HepG2 (cell line): ENCODE data around the gene GLOD5. TPM values are rescaled to one million over a fixed set of nuclear protein-coding genes. Genes with fewer than 3 reads are reported as not detected.

Source experiments
- ATAC-seq: fragments of 200-7000 bp; cut with Tn5 transposase; 3 replicates; pipeline ENCODE4 v1.9.1; 2020; ENCODE audit warnings: mild to moderate bottlenecking, moderate library complexity
- BruUV-seq: library from RNA; stranded (reverse); fragments of 400-500 nt; replicated peaks from 2 replicates; lab custom pipeline; 2021; lab: Mats Ljungman, UMichigan
- CTCF ChIA-PET: fragments of 300-600 bp; formaldehyde crosslinking; extraction: SDS; loops from one replicate; lab custom pipeline; 2021; ENCODE audit warnings: low total read pairs, inconsistent platforms, low intra/inter-chr PET ratio; lab: Yijun Ruan, JAX
- POLR2A ChIA-PET: fragments of 350-600 bp; sonication (Branson Sonifier 250); formaldehyde crosslinking; loops from one replicate; lab custom pipeline; 2020; ENCODE audit warnings: antibody characterized with exemption, inconsistent platforms; lab: Yijun Ruan, JAX
- DNase-seq: peaks from one replicate; pipeline ENCODE4 v3.0.0-alpha.2; 2015; ENCODE audit warnings: low spot score
- FAIRE-seq: peaks from 3 replicates; lab custom pipeline; 2011; peaks lifted over from hg19 to GRCh38; lab: Jason Lieb, UNC
- H2AFZ ChIP-seq: one replicate; pipeline ENCODE4 v1.6.1; 2011; ENCODE audit warnings: low read length, inconsistent platforms
- H3K27ac ChIP-seq: fragments of 300-600 bp; 3 replicates; pipeline ENCODE4 v1.8.0; 2011; ENCODE audit warnings: mixed run types, mild to moderate bottlenecking, mixed read lengths, low read length, inconsistent platforms; ENCODE audit not compliant: insufficient read depth; ENCODE audit errors: extremely low read length
- H3K27me3 ChIP-seq, 2 experiments: fragments of 200-600 bp in 1 of 2; 2 replicates in 1 of 2; 3 replicates in 1 of 2; pipeline versions ENCODE4 v1.6.0 to v1.8.0; 2011; ENCODE audit warnings: low read length in 2 of 2, mild to moderate bottlenecking in 2 of 2, moderate library complexity in 2 of 2, inconsistent platforms in 1 of 2; ENCODE audit not compliant: insufficient read depth in 2 of 2, control insufficient read depth in 1 of 2
- H3K36me3 ChIP-seq, 2 experiments: fragments of 200-600 bp in 1 of 2; replicated peaks in 1 of 2; 2 replicates in 1 of 2; 3 replicates in 1 of 2; pipeline versions ENCODE4 v1.5.1 to v1.8.0; 2011; ENCODE audit warnings: low read length in 2 of 2, inconsistent platforms in 1 of 2; ENCODE audit not compliant: insufficient read depth in 2 of 2, control insufficient read depth in 1 of 2
- H3K4me1 ChIP-seq: 2 replicates; pipeline ENCODE4 v1.5.1; 2012; ENCODE audit warnings: low read length, inconsistent platforms; ENCODE audit not compliant: insufficient read depth
- H3K4me2 ChIP-seq: 2 replicates; pipeline ENCODE4 v1.6.0; 2011; ENCODE audit warnings: low read depth, low read length, inconsistent platforms
- H3K4me3 ChIP-seq, 3 experiments: fragments of 200-600 bp in 1 of 3; sonication (generic), shearing (Covaris generic) in 1 of 3; replicated peaks in 1 of 3; 2 replicates each; pipeline ENCODE4 v1.5.1; 2011 to 2016; ENCODE audit warnings: low read length in 3 of 3, inconsistent platforms in 2 of 3, low read depth in 2 of 3, mild to moderate bottlenecking in 2 of 3, control low read depth in 1 of 3, mixed read lengths in 1 of 3; ENCODE audit not compliant: insufficient read depth in 1 of 3
- H3K79me2 ChIP-seq: one replicate; pipeline ENCODE4 v1.6.1; 2011; ENCODE audit warnings: low read length, inconsistent platforms; ENCODE audit not compliant: insufficient read depth
- H3K9ac ChIP-seq: 2 replicates; pipeline ENCODE4 v1.6.0; 2011; ENCODE audit warnings: mild to moderate bottlenecking, low read depth, low read length, inconsistent platforms; ENCODE audit not compliant: insufficient read depth
- H3K9me3 ChIP-seq: 2 replicates; pipeline ENCODE4 v1.5.1; 2012; ENCODE audit warnings: mild to moderate bottlenecking, low read length
- H4K20me1 ChIP-seq: 2 replicates; pipeline ENCODE4 v1.6.0; 2011; ENCODE audit warnings: inconsistent platforms, mild to moderate bottlenecking, low read length, moderate library complexity; ENCODE audit not compliant: insufficient read depth
- FOXM1 ChIP-seq: sonication (generic); formaldehyde crosslinking; IDR thresholded peaks from 2 replicates; pipeline ENCODE4 v1.5.0; 2020; ENCODE audit warnings: missing genetic modification reagents
- HINFP ChIP-seq: sonication (generic); formaldehyde crosslinking; IDR thresholded peaks from 2 replicates; pipeline ENCODE4 v1.4.0; 2020; ENCODE audit warnings: low read depth, mild to moderate bottlenecking, missing genetic modification reagents
- HNF1A ChIP-seq, 2 experiments: sonication (generic) in 1 of 2; formaldehyde crosslinking in 1 of 2; IDR thresholded peaks; 2 replicates each; pipeline versions ENCODE4 v1.4.0 to v1.6.1; 2016 to 2020; ENCODE audit warnings: borderline replicate concordance in 1 of 2, low read depth in 1 of 2, mild to moderate bottlenecking in 1 of 2, missing genetic modification reagents in 1 of 2
- ISL2 ChIP-seq: sonication (generic); formaldehyde crosslinking; IDR thresholded peaks from 2 replicates; pipeline ENCODE4 v1.5.0; 2020; ENCODE audit warnings: missing genetic modification reagents
- KAT2B ChIP-seq: fragments of 150-350 bp; IDR thresholded peaks from 2 replicates; pipeline ENCODE4 v1.6.1; 2014; ENCODE audit warnings: low read depth, low read length, borderline replicate concordance
- KLF16 ChIP-seq, 2 experiments: sonication (generic) in 1 of 2; formaldehyde crosslinking in 1 of 2; IDR thresholded peaks; 2 replicates each; pipeline versions ENCODE4 v1.6.1 to v1.8.0; 2016 to 2023; ENCODE audit warnings: missing genetic modification reagents in 2 of 2, missing compliant biosample characterization in 1 of 2
- ZNF292 ChIP-seq: sonication (generic); formaldehyde crosslinking; IDR thresholded peaks from 2 replicates; pipeline ENCODE4 v1.8.1; 2022; ENCODE audit warnings: mild to moderate bottlenecking, low read depth, missing genetic modification reagents, borderline replicate concordance
- ZNF678 ChIP-seq: sonication (generic); formaldehyde crosslinking; IDR thresholded peaks from 2 replicates; pipeline ENCODE4 v1.4.0; 2020; ENCODE audit warnings: mild to moderate bottlenecking, missing genetic modification reagents
- ZNF776 ChIP-seq: sonication (generic); formaldehyde crosslinking; IDR thresholded peaks from 2 replicates; pipeline ENCODE4 v1.4.0; 2020; ENCODE audit warnings: mild to moderate bottlenecking, missing genetic modification reagents
- WGBS: methylation state at CpG from one replicate; pipeline ENCODE4 v1.1.6; 2017; ENCODE audit warnings: low lambda C conversion rate; 5-methylcytosine and 5-hydroxymethylcytosine counted together
- in situ Hi-C: cut with HindIII; loops from 2 replicates; pipeline ENCODE4 v1.10.0; 2017; ENCODE audit warnings: low pct_unique_long_range_greater_than_20kb; ENCODE audit not compliant: extremely low pct_ligation_motif_present
- intact Hi-C: fragments of 100-400 bp; cut with micrococcal nuclease; formaldehyde crosslinking; loops from one replicate; pipeline ENCODE4 v1.10.0; 2022; ENCODE audit not compliant: unreplicated experiment
- polyA plus RNA-seq, 8 experiments: library from polyadenylated mRNA; depleted of rRNA in 3 of 8; stranded (reverse) in 7 of 8; unstranded in 1 of 8; fragments of >200 nt; fragmentation: Illumina TruSeq in 4 of 8; extraction: Trizol in 4 of 8; gene quantifications; 2 replicates each; pipeline versions ENCODE4 v1.2.1 to v1.2.3, GENCODE V29; 2011 to 2016; ENCODE audit warnings: low read depth in 4 of 8, missing spikeins in 1 of 8, mixed read lengths in 1 of 8; ENCODE audit not compliant: insufficient read depth in 1 of 8
- total RNA-seq, 5 experiments: library from RNA; depleted of rRNA; stranded (reverse); fragments of >200 nt; fragmentation: Illumina TruSeq; extraction: Trizol; gene quantifications; 2 replicates each; pipeline ENCODE4 v1.2.3, GENCODE V29; 2016; ENCODE audit warnings: low read depth in 1 of 5

Gene GLOD5
- total and polyA plus RNA-seq, 2 of the 13 experiments (the other 11 are each of a cell fraction or from before 2014, with no cell fraction given), result 0.93 to 1.3 TPM

- no peak for TF ChIP-seq KAT2B
- TF ChIP-seq KLF16 (CRISPR knock-in tag; IDR thresholded peaks at IDR 0.05), result no peak
- TF ChIP-seq HNF1A (IDR thresholded peaks at IDR 0.05; ENCODE audit: low read depth), result no peak
- no peak for TF ChIP-seq HNF1A (CRISPR knock-in tag; IDR thresholded peaks at IDR 0.05; ENCODE audit: borderline replicate concordance)
- no peak for TF ChIP-seq ZNF776
- no peak for TF ChIP-seq ZNF292
- no peak for TF ChIP-seq ZNF678 (CRISPR knock-in tag)
- TF ChIP-seq ISL2 (CRISPR knock-in tag), result no peak
- TF ChIP-seq HINFP (CRISPR knock-in tag), result no peak
- TF ChIP-seq FOXM1, result no peak
- TF ChIP-seq, all 625 proteins: peak for 0
- peak overlapping the region; percentile 22 for H3K27ac ChIP-seq
- intact Hi-C loops, result no loop called here
- H2AFZ ChIP-seq, result no peak overlapping the region
- ChIA-PET CTCF (no interaction called here), POLR2A (interaction anchor here (1.9 kb wide), 1 partner anchor 18 kb away, joined by 5 read pairs; no protein-coding TSS in a partner anchor)
- BruUV-seq, result no TSS peak
- H3K4me2 ChIP-seq, result peak overlapping the region; percentile 36
- peaks cover 3% of the 10 kb centered on the region for H3K79me2 ChIP-seq
- no peaks in the 10 kb centered on the region for H4K20me1 ChIP-seq
- in situ Hi-C loops, result no loop called here
- 0 out of 2 replicates have a peak overlapping the region, but pooled peaks have one; percentile 15 for H3K9ac ChIP-seq
- no peaks in the 10 kb centered on the region for H3K36me3 ChIP-seq
- no peaks in the 10 kb centered on the region for H3K27me3 ChIP-seq
- WGBS, result 27% methylated on average over 2 of the region's 2 CpGs
- H3K4me3 ChIP-seq, result no peak overlapping the region
- FAIRE-seq (peak; percentile 55), DNase-seq (no peak), ATAC-seq (no peak)
- H3K9me3 ChIP-seq, result no peaks in the 10 kb centered on the region
- H3K4me1 ChIP-seq, result peaks cover 51% of the 10 kb centered on the region
Measured at GRCh38 chrX:48719958-48720357, 41.6 kb upstream of the GLOD5 start.
